BJ (cell line): ENCODE data around the gene BCL6. TPM values are rescaled to one million over a fixed set of nuclear protein-coding genes. Genes with fewer than 3 reads are reported as not detected.
"Not testable (repeated sequence)": the region's sequence is repeated elsewhere in the genome, so short reads cannot be mapped to it uniquely, and the experiment has no call there.

ENCODE experiments used
- CTCF ChIA-PET: fragments of 350-600 bp; formaldehyde crosslinking; extraction: SDS; loops from one replicate; lab custom pipeline; 2021; ENCODE audit warnings: antibody characterized with exemption, inconsistent platforms; lab: Yijun Ruan, JAX
- POLR2A ChIA-PET: fragments of 300-600 bp; sonication (Branson Sonifier 250); formaldehyde crosslinking; extraction: SDS; loops from one replicate; lab custom pipeline; 2021; ENCODE audit warnings: antibody characterized with exemption; lab: Charles Lee
- DNase-seq: peaks from one replicate; pipeline ENCODE4 v3.0.0-alpha.2; 2011; ENCODE audit warnings: low read depth
- H3K27me3 ChIP-seq: 2 replicates; pipeline ENCODE4 v1.6.0; 2011; ENCODE audit warnings: low read length; ENCODE audit not compliant: control insufficient read depth, insufficient read depth
- H3K36me3 ChIP-seq: 2 replicates; pipeline ENCODE4 v1.5.1; 2011; ENCODE audit warnings: low read length; ENCODE audit not compliant: control insufficient read depth, insufficient read depth
- H3K4me3 ChIP-seq: 2 replicates; pipeline ENCODE4 v1.5.1; 2011; ENCODE audit warnings: low read depth, mild to moderate bottlenecking, control low read depth, low read length
- CTCF ChIP-seq: IDR thresholded peaks from 2 replicates; pipeline ENCODE4 v1.5.1; 2011; ENCODE audit warnings: low read depth, mild to moderate bottlenecking, control low read depth, inconsistent platforms, low read length, moderate library complexity; ENCODE audit not compliant: insufficient read depth
- polyA plus RNA-seq: library from polyadenylated mRNA; depleted of rRNA; stranded (reverse); fragments of >200 nt; gene quantifications from 2 replicates; pipeline ENCODE4 v1.2.3, GENCODE V29; 2011

The BCL6 gene
- polyA plus RNA-seq, 1 experiment: 14.1 TPM

DNA sequence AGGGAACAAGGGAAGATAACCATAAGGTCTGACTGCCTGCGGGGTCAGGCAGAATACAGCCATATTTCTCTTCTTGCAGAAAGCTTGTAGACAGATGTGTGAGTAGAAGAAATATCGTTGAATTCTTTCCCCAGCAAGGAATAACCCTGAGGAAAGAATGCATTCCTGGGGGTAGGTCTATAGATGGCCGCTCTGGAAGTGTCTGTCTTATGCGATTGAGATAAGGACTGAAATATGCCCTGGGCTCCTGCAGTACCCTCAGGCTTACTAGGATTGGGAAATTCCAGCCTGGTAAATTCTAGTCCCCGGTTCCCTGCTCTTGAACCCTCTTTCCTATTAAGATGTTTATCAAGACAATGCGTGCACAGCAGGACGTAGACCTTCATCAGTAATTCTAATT, 59.3 kb downstream of the BCL6 start:
- Histone ChIP-seq H3K36me3 (no peaks in the 10 kb centered on the region), H3K27me3 (peaks cover 6% of the 10 kb centered on the region), H3K4me3 (no peak overlapping the region)
- CTCF ChIA-PET: interaction anchor here (11.0 kb wide), 1 partner anchor 364 kb away, joined by 543 read pairs; no protein-coding TSS in a partner anchor
- DNase-seq: no peak
- no peak for TF ChIP-seq CTCF
- POLR2A ChIA-PET: no interaction called here

- CTCF ChIA-PET: interaction anchor here (1.0 to 11.0 kb wide), 5 partner anchors 8 to 835 kb away, joined by 3 to 543 read pairs (median 118); no protein-coding TSS in a partner anchor
- POLR2A ChIA-PET: no interaction called here
- H3K4me3 ChIP-seq: no peak overlapping the region
- no peak for TF ChIP-seq CTCF
- no peak for DNase-seq
- peaks cover 5% of the 10 kb centered on the region for H3K27me3 ChIP-seq
- H3K36me3 ChIP-seq: no peaks in the 10 kb centered on the region
Observed at GRCh38 chr3:187684880-187685279, 60.4 kb downstream of the BCL6 start.

DNA sequence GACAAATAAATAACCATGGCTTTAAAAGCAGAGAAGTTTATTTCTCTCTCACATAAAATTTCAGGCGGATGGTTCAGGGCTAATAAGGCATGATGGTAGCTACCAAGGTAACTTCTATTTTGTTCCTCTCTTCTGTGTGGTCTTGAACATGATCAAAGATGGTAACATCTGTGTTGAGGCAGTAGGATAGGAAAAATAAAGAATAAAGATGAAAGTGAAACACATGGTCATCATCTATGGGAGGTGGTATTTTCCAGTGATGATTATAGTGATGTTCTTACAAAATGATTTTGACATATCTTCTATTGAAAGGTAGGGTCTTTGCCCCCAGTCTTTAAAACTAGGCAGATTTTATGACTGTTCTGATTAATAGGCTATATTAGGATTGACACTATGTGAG, 60.8 kb downstream of the BCL6 start:
- POLR2A ChIA-PET: no interaction called here
- peaks cover 5% of the 10 kb centered on the region for H3K27me3 ChIP-seq
- H3K4me3 ChIP-seq: no peak overlapping the region
- CTCF ChIA-PET: interaction anchor here (1.0 to 11.0 kb wide), 6 partner anchors 8 to 835 kb away, joined by 3 to 543 read pairs (median 61); no protein-coding TSS in a partner anchor
- TF ChIP-seq CTCF: no peak
- no peaks in the 10 kb centered on the region for H3K36me3 ChIP-seq
- DNase-seq: no peak

DNA sequence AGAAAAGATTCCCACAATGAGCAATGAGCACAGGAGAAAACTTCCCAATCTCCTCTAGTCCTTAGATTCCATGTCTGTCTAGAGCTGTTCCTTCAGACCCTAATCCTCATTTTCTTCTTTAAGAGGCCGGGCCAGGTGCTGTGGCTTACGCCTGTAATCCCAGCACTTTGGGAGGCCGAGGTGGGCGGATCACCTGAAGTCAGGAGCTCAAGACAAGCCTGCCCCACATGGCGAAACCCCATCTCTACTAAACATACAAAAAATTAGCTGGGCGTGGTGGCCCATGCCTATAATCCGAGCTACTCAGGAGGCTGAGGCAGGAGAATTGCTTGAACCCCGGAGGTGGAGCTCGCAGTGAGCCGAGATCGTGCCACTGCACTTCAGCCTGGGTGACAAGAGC, 63.5 kb downstream of the BCL6 start:
- H3K36me3 ChIP-seq, H3K4me3 ChIP-seq, H3K27me3 ChIP-seq, POLR2A ChIA-PET, DNase-seq: not testable (repeated sequence)
- CTCF ChIA-PET: interaction anchor here (0.6 to 11.0 kb wide), 9 partner anchors 13 to 832 kb away, joined by 3 to 543 read pairs (median 10); no protein-coding TSS in a partner anchor

DNA sequence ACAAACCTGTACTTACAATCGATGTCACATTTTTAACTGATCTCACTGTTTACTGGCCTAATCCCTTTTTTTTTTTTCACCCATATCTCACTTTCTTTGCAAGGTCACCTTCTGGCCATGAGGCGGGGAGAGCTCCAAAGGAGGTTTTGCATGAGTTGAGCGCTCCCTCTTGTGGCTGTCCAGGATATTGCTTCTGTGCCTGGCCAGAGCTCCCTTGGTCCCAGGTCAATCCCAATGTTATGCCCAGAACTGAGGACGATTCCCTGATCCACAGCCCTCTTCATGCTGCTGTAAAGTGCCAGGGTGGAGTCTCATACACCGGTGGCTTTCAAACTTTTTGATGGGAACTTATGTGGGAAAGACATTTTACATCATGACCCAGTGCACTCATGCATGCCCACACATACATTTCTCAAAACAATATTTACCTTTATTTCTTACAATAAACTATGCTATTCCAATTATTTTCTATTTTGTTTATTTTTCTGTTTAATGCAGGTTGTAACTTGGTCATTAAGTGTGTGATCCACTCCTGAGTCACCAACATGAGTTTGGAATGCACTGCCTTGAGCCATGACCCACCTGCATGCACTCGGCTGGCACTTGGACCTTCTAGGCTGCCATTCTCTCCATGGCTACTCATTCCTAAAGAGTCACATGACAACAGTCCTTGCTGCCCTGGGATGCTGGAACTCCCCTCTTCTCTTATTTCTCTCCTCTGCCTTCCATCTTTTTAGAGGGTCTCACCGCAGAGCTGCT, 65.5 kb downstream of the BCL6 start:
- CTCF ChIA-PET: interaction anchor here (0.5 to 11.0 kb wide), 72 partner anchors 9 to 1275 kb away, joined by 3 to 543 read pairs (median 5); partner anchors contain the start of genes MASP1, RPL39L, RTP2 and SST
- POLR2A ChIA-PET: interaction anchor here (0.6 to 1.0 kb wide), 2 partner anchors 360 to 387 kb away, joined by 3 to 8 read pairs; no protein-coding TSS in a partner anchor

More for the DNA sequence above, 65.5 kb downstream of the BCL6 start:
- peak; percentile 93 for TF ChIP-seq CTCF
- DNase-seq: no peak
- H3K4me3 ChIP-seq: no peak overlapping the region
- no peaks in the 10 kb centered on the region for H3K36me3 ChIP-seq
- H3K27me3 ChIP-seq: no peaks in the 10 kb centered on the region; the same call in 1 of the 2 replicates
